Activated CD4-positive, alpha-beta T cell treated with anti-CD3 and anti-CD28 coated beads, Interleukin-10, Interleukin-2, amounts not matched to agents 100 ng/mL and 50 ng/mL, durations not matched to agents 16 hours and 8 hours (primary cell): ENCODE data around the gene NACC1.

Source experiments
- DNase-seq: peaks from one replicate; pipeline ENCODE4 v3.0.0-alpha.2; 2020

Gene NACC1

DNA sequence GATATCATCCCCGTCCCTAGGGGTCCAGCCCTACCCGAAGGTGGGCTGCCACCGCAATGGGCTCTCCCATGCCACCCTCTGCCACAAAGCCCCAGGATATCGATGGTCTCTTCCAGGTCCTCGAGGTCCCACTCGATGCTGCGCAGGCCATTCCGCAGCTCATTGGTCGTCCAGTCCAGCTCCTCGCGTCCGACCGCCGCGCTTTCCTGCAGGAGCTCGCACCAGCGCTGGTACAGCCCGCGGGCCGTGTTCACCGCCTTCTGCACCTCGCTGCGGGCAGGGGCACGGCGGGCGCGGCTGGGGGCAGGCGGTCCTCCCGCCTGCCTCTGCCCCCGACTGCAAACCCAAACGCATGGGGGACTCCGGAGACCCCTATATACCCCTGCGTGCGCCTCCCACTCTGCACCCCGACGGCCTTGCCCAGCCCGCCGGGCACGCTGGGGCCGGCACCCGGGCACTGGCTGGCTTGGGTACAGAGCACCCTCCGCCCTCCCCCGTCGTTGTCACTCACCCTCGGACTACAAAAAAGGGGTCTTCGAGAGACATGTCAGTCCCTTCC, 31.6 kb downstream of the NACC1 start:
- peak; percentile 49 for DNase-seq

DNA sequence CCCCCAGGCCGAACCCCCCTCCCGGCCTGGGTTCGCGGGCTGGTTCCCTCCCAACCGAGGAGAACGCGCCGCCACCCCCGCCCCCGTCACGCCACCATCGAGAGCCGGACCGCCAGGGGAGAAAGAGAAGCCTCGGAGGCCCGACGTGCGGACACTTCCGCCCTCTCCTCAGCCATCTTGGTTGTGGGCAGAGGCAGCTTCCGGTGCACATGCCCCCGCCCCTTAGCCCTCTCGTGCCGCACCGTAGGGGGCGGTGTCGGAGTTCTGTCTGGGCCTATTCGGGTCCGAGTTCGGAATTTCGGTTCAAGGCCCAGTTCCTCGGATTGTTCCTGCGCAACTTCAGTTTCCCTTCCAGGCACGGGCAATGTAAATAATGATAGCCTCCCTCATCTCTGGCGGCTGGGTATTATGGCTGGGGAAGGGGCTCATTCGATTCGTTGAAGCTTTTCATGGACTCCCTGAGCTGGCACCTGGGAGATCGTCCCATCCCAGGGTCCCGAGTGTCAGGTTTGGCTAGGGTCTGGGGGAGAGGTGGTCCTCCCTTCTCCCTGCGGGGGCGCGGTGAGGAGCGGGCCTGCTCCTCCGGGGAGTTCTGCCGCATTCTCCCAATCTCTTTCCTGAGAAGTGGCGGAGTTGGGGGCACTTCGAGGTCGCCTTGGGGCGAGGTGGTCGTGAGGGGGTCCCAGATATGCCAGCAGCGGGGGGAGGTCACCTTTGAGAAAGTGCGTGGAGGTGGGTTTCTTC, 32.3 kb downstream of the NACC1 start, which contains the start of the genes IER2 and STX10:
TSS of gene IER2 (plus strand) at position 225 of the 744 bp plus-strand sequence. CDS start 2,776 bp downstream, outside the sequence.
TSS of gene STX10 (minus strand) at position 189 of the 744 bp plus-strand sequence. CDS start 202 bp downstream, outside the sequence.
- peak; percentile 96 for DNase-seq

DNA sequence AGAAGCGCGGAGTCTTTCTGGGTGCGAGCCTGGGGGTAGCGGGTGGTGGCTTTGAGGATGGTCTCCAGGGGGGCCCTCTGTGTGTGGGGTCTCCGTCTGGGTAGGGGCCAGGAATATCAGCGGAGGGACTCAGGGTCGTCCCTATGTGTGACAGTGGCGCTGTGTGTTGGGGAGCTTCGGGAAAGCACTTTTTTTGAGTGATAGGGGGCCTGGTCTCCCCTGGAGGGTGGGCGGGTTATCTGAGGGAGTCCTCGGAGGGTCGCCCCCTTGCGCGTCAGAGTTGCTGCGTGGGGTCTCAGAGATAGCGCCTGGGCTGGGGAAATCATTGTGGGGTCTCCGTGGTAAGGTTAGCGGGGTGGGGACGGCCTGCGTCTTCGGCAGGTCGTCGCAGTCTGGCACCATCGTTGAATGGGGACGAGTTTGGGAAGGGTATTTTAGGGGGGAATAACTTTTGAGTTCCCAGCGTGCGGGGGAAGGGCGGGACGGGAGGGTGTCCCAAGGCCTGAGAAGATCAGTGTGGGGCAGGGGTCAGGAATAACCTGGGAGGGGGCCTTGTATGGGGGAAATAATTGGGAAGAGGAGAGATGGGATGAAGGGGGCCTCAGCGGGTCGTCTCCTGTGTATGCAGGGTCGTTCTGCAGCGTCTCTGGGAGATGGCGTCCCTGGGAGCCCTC, 33.0 kb downstream of the NACC1 start:
- DNase-seq, result no peak

DNA sequence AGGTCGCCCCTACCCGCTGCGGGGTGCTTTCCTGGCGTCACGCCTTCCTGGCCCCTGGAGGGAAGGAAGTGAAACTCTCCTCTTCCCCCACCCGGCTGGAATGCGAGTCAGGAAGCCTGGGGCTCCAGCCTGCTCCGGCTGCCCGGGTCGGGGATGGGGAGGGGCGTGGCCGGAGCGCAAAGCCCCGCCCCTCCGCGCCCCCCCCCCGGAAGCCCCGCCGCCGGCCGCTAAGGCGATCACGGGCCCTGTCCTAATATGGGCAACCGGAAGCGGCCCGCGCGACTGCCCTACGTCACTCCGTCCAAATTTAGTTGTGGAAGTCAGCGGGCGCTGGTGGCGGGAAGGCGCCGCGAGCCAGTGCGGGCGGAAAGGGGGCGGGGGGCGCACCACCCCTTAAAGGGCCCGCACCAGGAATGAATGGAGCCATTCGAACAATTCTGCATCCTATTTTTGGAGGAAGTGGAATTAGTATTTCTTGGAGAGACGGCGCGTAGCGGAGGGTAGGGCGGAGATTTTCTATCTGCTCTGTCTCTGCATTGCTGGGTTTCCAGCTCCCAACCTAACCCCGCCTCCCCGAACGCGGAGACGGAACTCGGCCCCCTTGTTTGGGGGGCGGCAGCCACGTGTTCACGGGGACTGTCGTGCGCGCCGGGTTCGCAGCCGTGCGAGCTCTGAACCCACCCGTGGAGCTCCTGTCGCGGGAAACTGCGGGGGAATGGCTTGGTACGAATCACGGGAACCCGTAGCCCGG, 33.7 kb downstream of the NACC1 start:
- DNase-seq, result peak; percentile 98

DNA sequence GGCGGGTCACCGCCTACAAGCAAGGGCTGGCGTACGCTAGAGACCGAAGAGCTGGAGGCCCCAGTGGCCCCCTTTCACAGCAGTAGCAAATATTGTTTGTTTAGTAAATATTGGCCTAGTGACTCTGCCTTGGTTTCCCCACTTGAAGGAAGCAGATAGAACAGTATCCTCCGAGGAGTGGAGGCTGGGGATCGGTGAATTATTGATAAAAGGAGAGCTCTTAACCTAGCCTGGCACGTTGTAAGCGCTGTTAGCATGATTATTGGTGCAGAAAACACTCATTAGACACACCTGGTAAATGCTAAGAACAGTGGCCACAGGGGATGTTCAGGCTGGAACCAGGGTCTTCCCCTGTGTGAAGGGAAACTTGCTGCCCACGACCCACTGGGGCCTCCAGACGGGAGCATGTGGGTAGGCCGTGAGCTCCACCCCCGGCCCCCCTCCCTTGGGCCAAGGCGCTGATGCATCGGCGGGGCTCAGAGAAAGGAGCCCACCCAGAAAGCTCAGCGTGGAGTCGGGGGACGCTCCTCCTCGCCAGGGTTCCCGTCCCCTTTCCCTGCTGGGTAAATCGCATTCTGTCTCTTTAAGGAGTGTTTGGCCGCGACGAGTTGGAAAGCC, 34.4 kb downstream of the NACC1 start:
- no peak for DNase-seq

DNA sequence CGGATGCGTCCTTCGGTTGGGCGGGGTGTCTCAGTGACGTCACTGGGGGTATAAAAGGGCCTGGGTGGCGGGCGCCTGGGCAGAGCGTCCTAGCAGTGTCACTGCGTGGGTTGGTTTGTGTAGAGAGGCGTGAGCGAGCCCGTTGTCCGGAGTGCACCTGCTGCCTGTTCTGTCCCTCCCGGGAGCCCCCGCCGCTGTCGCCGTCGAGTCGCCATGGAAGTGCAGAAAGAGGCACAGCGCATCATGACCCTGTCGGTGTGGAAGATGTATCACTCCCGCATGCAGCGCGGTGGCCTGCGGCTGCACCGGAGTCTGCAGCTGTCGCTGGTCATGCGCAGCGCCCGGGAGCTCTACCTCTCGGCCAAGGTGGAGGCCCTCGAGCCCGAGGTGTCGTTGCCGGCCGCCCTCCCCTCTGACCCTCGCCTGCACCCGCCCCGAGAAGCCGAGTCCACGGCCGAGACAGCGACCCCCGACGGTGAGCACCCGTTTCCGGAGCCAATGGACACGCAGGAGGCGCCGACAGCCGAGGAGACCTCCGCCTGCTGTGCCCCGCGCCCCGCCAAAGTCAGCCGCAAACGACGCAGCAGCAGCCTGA, 35.0 kb downstream of the NACC1 start:
- peak; percentile 98 for DNase-seq

DNA sequence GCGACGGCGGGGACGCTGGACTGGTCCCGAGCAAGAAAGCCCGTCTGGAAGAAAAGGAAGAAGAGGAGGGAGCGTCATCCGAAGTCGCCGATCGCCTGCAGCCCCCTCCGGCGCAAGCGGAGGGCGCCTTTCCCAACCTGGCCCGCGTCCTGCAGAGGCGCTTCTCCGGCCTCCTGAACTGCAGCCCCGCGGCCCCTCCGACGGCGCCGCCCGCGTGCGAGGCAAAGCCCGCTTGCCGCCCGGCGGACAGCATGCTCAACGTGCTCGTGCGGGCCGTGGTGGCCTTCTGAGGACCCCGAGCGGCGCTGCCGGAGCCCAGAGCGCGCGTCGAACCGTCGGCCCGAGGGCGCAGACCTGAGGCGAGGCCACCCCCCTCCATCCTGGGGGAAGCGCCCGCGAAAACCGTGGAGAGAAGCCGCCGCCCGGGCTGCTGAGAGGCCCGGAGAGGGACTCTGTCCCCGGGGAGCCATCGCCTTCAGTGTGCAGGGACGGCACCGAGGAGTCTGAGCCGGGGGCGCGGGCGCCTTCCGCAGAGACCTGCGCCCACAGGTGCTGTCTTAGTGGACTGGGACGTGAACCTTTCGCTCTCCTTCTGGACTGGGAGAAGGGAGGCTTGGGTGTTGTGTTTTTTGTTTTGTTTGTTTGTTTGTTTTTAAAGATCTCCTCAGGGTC, 35.6 kb downstream of the NACC1 start:
- no peak for DNase-seq

DNA sequence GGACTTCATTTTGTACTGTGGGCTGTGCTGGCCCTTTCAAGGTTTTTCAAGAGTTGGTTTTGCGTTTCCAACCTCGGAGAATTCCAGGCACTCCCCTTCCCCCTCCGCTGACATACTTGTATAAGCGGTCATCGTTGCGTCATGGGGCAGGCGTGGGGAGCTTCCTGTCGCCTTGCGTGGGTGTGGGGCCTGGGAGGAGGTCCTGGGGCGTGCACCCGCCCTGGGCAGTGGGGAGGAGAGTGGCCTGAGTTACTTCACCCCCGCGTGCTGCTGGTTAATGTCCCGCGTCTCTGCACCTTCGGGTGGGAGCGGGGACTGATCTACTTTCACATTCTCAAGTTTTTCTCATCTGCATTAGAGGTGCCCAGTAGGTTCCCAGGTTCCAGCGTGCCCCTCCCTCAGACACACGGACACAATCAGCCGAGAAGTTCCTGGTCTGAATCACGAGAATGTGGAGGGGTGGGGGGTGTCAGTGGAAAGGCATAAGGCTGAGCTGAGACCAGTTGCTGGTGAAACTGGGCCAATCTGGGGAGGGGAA, 36.2 kb downstream of the NACC1 start:
- peak; percentile 77 for DNase-seq

DNA sequence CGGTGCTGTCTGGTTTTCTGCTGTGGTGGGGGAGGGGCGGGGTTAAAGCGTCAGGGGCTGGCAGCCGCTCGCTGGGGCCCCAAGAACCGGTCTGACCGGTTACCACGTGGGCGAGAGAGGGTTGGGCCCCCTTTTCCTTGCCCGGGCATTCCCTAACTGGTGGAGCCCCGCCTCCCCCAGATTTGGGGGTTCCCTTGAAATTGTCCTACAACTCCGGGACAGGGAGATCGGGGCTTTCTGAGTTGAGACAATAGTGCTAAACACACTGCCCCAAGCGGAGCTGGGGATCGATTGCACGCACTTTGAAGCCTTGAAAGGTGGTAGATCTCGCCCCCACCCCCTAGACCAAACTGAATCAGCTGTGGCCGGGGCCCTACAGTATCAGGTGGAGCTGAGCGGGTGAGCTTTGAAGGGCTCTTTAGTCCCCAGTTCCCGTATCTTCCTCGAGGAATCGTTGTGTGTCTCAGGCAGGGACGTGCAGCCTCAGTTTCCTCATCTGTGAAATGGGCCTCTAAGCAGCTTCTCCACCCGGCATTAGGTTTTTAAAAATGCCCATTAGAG, 36.9 kb downstream of the NACC1 start:
- DNase-seq, result peak; percentile 84

DNA sequence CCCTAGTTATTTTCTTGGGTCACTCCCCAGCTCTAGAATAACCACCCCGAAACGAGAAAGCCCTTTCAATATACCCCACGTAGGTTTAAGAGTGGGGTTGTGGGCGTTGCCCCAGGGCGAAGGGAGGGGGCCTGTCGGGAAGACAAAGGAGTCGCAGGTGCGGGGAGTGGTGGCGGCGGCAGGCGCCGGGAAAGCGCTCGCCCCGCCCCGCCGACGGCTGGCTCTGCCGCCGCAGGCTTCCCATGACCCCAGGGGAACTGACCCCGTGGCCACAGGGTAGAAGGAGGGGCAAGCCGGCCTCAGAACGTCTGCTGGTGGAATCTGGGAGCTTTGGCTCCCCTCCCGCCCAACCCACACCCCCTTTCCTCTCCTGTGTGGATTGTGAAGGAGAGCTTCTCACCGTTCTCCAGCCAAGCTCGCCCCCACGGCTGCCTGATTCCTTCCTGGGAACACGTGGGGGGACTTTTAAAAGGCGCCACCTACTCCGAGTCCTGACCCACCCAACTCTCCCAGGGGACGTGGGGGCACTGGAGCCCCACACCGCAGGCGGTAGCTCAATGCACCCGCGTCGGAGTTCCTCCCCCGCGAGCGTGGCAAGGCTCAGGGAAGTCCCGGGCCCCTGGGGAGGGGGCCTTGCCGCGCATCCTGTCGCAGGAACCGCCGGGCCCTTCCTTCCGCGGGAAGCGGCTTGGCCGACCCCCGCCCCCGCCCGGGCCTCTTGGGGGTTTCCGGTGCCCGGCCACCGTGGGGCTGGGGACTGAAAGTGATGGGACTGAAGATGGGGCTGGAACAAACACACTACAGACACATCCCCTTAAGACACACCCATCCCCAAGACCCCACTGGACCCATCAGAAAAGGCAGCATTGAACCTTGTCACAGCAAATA, 37.7 kb downstream of the NACC1 start:
- peak; percentile 85 for DNase-seq

DNA sequence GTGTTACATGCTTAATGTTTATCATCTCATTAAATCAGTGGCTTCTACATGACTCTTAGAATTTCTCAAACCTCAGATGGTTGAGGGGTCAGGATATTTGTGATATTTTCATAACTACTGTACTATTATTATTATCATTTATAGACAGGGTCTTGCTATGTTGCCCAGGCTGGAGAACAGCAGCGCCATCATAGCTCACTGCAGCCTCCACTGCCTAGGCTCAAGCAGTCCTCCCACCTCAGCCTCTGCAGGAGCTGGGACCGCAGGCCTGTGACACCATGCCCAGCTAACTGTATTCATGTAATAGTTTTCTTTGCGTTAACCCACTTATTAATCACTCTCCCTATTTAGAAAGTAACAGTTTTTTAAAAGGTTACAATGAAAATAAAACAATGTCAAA, 41.6 kb downstream of the NACC1 start:
- DNase-seq, result no peak

DNA sequence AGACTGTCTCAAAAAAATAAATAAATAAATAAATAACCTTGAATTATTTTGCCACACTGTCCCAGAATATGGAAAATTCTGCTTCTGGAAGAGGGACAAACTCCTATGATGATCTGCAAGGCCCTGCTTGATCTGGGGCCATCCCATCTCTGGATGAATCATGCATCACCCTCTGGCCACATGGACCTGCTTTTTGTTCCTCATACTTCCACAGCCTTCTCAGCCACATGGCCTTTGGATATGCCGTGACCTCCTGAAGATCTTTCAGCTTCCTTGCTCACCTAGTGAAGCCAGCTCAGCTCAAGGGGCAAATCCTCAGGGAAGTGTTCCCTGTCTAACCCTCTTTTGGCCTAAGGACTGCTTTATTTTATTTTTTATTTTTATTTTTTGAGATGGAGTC, 42.5 kb downstream of the NACC1 start:
- DNase-seq, result no peak

DNA sequence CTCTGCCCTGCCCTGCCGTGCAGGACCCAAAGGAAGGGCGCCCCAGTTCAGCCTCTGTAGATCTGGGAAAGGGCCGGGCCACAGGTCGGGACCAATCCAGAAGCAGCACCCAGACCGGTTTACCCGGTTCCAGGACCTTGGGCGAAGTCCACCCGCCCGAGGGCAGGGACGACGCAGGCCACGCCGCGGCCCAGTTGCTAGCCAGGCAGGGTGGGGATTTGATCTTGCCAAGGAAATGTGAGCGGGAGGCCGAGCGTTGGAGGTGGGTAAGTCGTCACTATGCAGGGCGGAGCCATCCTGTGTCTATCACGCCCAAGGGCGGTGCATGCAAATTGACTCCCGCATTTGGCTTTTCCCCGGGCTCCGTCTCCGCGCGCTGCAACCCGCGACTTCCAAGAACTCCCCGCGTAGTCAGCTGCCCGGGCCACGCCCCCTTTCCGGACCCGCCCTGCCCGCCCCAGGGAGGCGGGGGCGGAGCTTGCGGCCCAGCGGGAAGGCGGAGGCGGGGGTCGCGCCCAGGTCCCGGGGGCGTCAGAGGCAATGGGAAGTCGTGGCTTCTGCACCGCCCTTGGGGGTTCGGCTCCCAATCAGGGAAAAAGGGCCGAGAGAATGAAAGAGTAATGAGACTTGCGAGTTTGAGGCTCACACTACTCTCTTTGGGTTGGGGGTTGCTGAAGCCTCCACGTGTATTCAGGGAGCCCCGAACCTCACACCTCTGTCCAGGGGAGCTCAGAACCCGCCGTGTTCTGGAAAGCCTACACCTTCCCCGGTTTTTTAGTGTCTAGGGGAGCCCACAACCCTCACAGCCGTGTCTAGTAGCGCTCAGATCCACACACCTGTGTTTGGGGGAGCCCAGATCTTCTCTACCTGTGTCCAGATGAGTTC, 44.9 kb downstream of the NACC1 start:
- DNase-seq, result peak; percentile 97

DNA sequence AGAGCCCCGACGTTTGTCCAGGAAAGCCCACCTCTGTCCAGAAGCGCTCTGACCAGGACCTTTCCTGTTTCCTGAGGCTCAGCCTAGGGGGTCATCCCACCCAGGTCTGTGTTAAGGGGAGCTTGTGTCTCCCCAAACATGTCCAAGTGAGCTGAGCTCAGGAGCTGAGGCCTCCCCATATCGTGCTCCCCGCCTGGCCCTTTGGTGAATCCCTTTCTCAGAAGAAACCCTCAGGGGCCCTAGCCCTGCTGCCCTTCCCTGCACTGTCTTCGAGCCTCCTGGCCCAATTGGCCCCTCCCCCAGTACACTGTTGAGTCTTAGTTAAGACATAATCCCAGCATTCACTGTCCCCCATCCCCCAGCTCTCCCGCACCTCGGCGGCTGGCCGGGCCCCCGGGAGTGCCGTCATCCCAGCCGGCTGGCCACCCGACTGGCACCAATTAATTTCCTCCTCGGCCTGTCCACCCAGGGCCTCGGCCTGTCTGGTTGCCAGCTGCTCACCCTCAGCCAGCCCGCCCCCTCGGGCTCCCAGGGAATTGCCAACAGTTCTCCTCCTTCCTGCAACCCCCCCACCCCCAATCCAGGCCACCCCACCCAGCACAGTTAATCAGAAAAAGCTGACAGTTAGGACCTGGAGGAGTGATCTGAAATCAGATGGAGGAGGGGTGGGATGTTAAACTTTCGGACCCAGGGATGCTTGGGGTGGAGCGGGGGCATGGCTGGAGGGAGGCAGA, 45.7 kb downstream of the NACC1 start:
- peak; percentile 65 for DNase-seq

DNA sequence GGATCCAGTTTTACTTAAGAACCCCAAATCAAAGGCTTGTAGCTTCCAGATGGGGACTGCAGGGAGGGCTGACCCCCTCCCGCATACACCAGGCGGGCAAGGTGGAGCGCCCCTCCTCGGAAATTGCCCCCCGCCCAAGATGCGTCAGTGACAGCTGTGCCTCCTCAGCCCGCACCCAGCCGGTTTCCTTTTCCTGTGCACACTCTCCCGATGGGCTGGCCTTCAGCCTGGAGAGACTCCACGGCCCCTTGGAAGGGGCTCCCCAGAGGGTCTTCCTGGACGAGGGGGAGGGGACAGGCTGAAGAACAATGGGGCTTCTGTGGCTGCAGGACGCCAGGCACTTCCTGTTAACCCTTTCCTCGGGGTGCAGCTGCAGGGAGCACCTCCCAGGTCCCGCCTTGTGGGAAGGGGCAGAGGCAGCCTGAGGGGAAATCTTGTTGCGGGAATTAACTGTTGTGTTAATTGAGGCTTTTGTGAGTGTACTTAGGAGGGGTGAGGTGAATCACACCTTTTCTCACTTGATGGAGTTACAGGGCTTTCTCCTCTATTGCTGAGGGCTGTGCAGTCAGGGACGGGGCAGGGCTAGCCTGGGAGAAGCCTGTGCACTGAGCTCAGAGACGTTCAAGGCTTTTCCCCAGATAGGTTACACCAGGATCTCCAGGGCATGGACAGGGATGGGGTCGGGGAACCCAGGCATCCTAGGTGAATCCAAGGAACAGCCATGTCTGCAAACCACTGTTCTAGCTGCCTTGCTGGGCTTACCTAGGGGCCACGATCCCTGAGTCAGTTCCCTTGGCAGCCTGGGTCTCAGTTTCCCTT, 46.5 kb downstream of the NACC1 start:
- peak; percentile 63 for DNase-seq

DNA sequence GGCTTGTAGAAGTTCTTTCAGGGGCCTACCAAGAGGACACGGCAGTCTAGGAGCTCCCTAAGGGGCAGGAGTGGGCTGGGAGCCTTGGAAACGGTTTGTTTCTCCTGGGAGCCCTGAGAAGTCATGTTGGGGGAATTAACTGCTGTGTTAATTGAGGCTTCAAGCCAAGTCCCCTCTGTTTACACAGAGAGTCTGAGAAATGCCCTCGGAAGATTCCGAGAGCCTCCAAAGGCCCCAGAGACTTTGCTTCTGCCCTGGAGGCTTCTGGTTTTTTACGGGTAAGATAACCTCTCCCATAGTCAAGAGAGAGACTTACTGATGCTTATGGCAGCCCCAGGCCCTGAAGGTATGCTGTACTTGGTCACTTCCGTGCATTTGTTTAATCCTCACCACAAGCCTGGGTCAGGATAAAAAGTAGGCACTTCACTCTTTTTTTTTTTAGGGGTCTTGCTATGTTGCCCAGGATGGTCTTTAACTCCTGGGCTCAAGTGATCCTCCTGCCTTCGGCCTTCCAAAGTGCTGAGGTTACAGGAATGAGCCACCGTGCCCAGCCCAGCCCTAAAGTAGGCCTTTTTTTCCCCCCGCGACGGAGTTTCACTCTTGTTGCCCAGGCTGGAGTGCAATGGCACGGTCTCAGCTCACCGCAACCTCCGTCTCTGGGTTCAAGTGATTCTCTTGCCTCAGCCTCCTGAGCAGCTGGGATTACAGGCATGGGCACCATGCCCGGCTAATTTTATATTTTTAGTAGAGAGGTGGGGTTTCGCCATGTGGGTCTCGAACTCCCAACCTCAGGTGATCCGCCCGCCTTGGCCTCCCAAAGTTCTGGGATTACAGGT, 47.3 kb downstream of the NACC1 start:
- DNase-seq, result no peak
